ENCODE data around the gene PRKAA2. TPM values are rescaled to one million over a fixed set of nuclear protein-coding genes. Genes with fewer than 3 reads are reported as not detected.

Gene PRKAA2
- total and polyA plus RNA-seq, 10 of the 15 experiments (the other 5 are each of a cell fraction or from before 2014, with no cell fraction given) = 0.01 TPM; not detected in 9

GRCh38 chr1:56715156-56715555 lies 70.0 kb downstream of the PRKAA2 start:
- no peaks in the 10 kb centered on the region for H3K36me3 ChIP-seq (ENCODE audit: control insufficient read depth in 2 of 2, insufficient read depth in 2 of 2, low read length in 1 of 2)
- H2AFZ ChIP-seq (ENCODE audit: control insufficient read depth, low read depth, low read length) = no peak overlapping the region
- no peak for TF ChIP-seq NFYA (IDR thresholded peaks at IDR 0.05; ENCODE audit: borderline replicate concordance, low read depth, low read length)
- no peak for TF ChIP-seq ZSCAN29 (IDR thresholded peaks at IDR 0.05)
- no peak for TF ChIP-seq KLF5 (IDR thresholded peaks at IDR 0.05; ENCODE audit: partially characterized antibody)
- TF ChIP-seq HCFC1 (IDR thresholded peaks at IDR 0.05; ENCODE audit: low read length) = no peak
- no peak for TF ChIP-seq IRF4 (IDR thresholded peaks at IDR 0.05; ENCODE audit: low read depth, low read length)
- TF ChIP-seq SREBF2 (IDR thresholded peaks at IDR 0.05; ENCODE audit: low read length) = no peak
- TF ChIP-seq SREBF1 (IDR thresholded peaks at IDR 0.05; ENCODE audit: low read length) = no peak
- TF ChIP-seq TBL1XR1 (IDR thresholded peaks at IDR 0.05; ENCODE audit: low read depth, low read length) = no peak
- no peaks in the 10 kb centered on the region for H3K9me3 ChIP-seq (replicated peaks; ENCODE audit: control insufficient read depth, insufficient read depth, low read length)
- H3K79me2 ChIP-seq (ENCODE audit: control insufficient read depth, insufficient read depth, low read length) = no peaks in the 10 kb centered on the region
- BruUV-seq (replicated peaks) = no TSS peak
- RAD21 ChIA-PET (ENCODE audit: unreplicated experiment) = no interaction called here
- H3K27ac ChIP-seq (ENCODE audit: control insufficient read depth, insufficient read depth) = no peak overlapping the region
- DNase-seq (ENCODE audit: low read depth, low spot score) (no peak), ATAC-seq (no peak), FAIRE-seq (no peak)
- POLR2A ChIA-PET = no interaction called here
- H4K20me1 ChIP-seq (ENCODE audit: control insufficient read depth, insufficient read depth) = no peaks in the 10 kb centered on the region
- H3K4me3 ChIP-seq = no peak overlapping the region
- intact Hi-C loops (cut with micrococcal nuclease; ENCODE audit: unreplicated experiment) = no loop called here
- no peaks in the 10 kb centered on the region for H3K27me3 ChIP-seq (replicated peaks in 1 of 2; ENCODE audit: control insufficient read depth in 2 of 2, insufficient read depth in 2 of 2, low read length in 1 of 2)
- H3K4me2 ChIP-seq (ENCODE audit: control insufficient read depth, insufficient read depth) = no peak overlapping the region
- no peak overlapping the region for H3K9ac ChIP-seq (ENCODE audit: control insufficient read depth, insufficient read depth, low read length)
- WGBS (ENCODE audit: insufficient coverage, insufficient replicate concordance, low lambda C conversion rate, missing lambda C conversion rate) = 0% methylated on average over 1 of the region's 1 CpG
- in situ Hi-C loops (cut with MboI) = no loop called here
- SMC1A ChIA-PET (ENCODE audit: uncharacterized antibody, unreplicated experiment) = interaction anchor here (1.0 kb wide), 1 partner anchor 12 kb away, joined by 3 read pairs; no protein-coding TSS in a partner anchor
- CTCF ChIA-PET = no interaction called here
- H3K4me1 ChIP-seq (ENCODE audit: control insufficient read depth, insufficient read depth, low read length) = no peaks in the 10 kb centered on the region

GRCh38 chr1:56719171-56719570 lies 74.1 kb downstream of the PRKAA2 start:
- no peaks in the 10 kb centered on the region for H3K4me1 ChIP-seq (ENCODE audit: control insufficient read depth, insufficient read depth, low read length)
- H2AFZ ChIP-seq (ENCODE audit: control insufficient read depth, low read depth, low read length) = no peak overlapping the region
- POLR2A ChIA-PET = no interaction called here
- no peaks in the 10 kb centered on the region for H3K36me3 ChIP-seq (ENCODE audit: control insufficient read depth in 2 of 2, insufficient read depth in 2 of 2, low read length in 1 of 2)
- CTCF ChIA-PET = no interaction called here
- H4K20me1 ChIP-seq (ENCODE audit: control insufficient read depth, insufficient read depth) = no peaks in the 10 kb centered on the region
- WGBS (ENCODE audit: insufficient coverage, insufficient replicate concordance, low lambda C conversion rate, missing lambda C conversion rate) = 0% methylated on average over 1 of the region's 1 CpG
- no peak overlapping the region for H3K9ac ChIP-seq (ENCODE audit: control insufficient read depth, insufficient read depth, low read length)
- TF ChIP-seq MTA2 (IDR thresholded peaks at IDR 0.05; ENCODE audit: low read depth) = no peak
- no peak for TF ChIP-seq SREBF2 (IDR thresholded peaks at IDR 0.05; ENCODE audit: low read length)
- no peak for TF ChIP-seq ASH2L (IDR thresholded peaks at IDR 0.05; ENCODE audit: borderline replicate concordance, low read depth)
- no peak for TF ChIP-seq PAX5 (IDR thresholded peaks at IDR 0.05; ENCODE audit: borderline replicate concordance, low read depth, low read length)
- TF ChIP-seq SRF (IDR thresholded peaks at IDR 0.05; ENCODE audit: low read depth in 2 of 2, low read length in 2 of 2) = no peak
- TF ChIP-seq MTA3 (IDR thresholded peaks at IDR 0.05; ENCODE audit: borderline replicate concordance, low read length) = no peak
- no peak for TF ChIP-seq ZSCAN29 (IDR thresholded peaks at IDR 0.05)
- TF ChIP-seq GABPA (IDR thresholded peaks at IDR 0.05; ENCODE audit: low read depth) = no peak
- TF ChIP-seq JUNB (IDR thresholded peaks at IDR 0.05) = no peak
- ATAC-seq (no peak), FAIRE-seq (no peak), DNase-seq (ENCODE audit: low read depth, low spot score) (no peak)
- intact Hi-C loops (cut with micrococcal nuclease; ENCODE audit: unreplicated experiment) (no loop called here), in situ Hi-C loops (cut with MboI) (no loop called here)
- no peak overlapping the region for H3K27ac ChIP-seq (ENCODE audit: control insufficient read depth, insufficient read depth)
- no TSS peak for BruUV-seq (replicated peaks)
- no peak overlapping the region for H3K4me3 ChIP-seq
- no peaks in the 10 kb centered on the region for H3K79me2 ChIP-seq (ENCODE audit: control insufficient read depth, insufficient read depth, low read length)
- H3K27me3 ChIP-seq (replicated peaks in 1 of 2; ENCODE audit: control insufficient read depth in 2 of 2, insufficient read depth in 2 of 2, low read length in 1 of 2) = no peaks in the 10 kb centered on the region
- SMC1A ChIA-PET (ENCODE audit: uncharacterized antibody, unreplicated experiment) = interaction anchor here (1.2 kb wide), 1 partner anchor 36 kb away, joined by 3 read pairs; no protein-coding TSS in a partner anchor
- H3K4me2 ChIP-seq (ENCODE audit: control insufficient read depth, insufficient read depth) = no peak overlapping the region
- RAD21 ChIA-PET (ENCODE audit: unreplicated experiment) = no interaction called here
- H3K9me3 ChIP-seq (replicated peaks; ENCODE audit: control insufficient read depth, insufficient read depth, low read length) = no peaks in the 10 kb centered on the region

Measured in GM12878 (cell line).